ENCODE data around the gene TINCR. TPM values are rescaled to one million over a fixed set of nuclear protein-coding genes. Genes with fewer than 3 reads are reported as not detected.

Gene TINCR
- total RNA-seq, 1 experiment from 2014 or later: 0.85 TPM

- POLR2A ChIA-PET: no interaction called here
- no peak for DNase-seq (ENCODE audit: low spot score)
- ATAC-seq: no peak
- CTCF ChIA-PET: interaction anchor here (0.6 to 1.2 kb wide), 2 partner anchors 14 to 49 kb away, joined by 3 read pairs; no protein-coding TSS in a partner anchor
- Mint-ChIP-seq H3K4me1 (no peaks in the 10 kb centered on the region), H3K27ac (no peak overlapping the region), H3K36me3 (no peaks in the 10 kb centered on the region), H3K9me3 (peaks cover 13% of the 10 kb centered on the region; the same call in 1 of the 2 replicates), H3K27me3 (ENCODE audit: low read depth) (peaks cover 16% of the 10 kb centered on the region; the same call in 1 of the 2 replicates), H3K4me3 (no peak overlapping the region)
- TF ChIP-seq, protein P1, sequence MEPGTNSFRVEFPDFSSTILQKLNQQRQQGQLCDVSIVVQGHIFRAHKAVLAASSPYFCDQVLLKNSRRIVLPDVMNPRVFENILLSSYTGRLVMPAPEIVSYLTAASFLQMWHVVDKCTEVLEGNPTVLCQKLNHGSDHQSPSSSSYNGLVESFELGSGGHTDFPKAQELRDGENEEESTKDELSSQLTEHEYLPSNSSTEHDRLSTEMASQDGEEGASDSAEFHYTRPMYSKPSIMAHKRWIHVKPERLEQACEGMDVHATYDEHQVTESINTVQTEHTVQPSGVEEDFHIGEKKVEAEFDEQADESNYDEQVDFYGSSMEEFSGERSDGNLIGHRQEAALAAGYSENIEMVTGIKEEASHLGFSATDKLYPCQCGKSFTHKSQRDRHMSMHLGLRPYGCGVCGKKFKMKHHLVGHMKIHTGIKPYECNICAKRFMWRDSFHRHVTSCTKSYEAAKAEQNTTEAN (CRISPR knock-in tag; IDR thresholded peaks at IDR 0.05): no peak
- TF ChIP-seq FOXP4 (CRISPR knock-in tag; IDR thresholded peaks at IDR 0.05) (no peak), CREM (CRISPR knock-in tag; IDR thresholded peaks at IDR 0.05) (no peak)
Measured at GRCh38 chr19:5571777-5572176, 4.0 kb upstream of the TINCR start.

DNA sequence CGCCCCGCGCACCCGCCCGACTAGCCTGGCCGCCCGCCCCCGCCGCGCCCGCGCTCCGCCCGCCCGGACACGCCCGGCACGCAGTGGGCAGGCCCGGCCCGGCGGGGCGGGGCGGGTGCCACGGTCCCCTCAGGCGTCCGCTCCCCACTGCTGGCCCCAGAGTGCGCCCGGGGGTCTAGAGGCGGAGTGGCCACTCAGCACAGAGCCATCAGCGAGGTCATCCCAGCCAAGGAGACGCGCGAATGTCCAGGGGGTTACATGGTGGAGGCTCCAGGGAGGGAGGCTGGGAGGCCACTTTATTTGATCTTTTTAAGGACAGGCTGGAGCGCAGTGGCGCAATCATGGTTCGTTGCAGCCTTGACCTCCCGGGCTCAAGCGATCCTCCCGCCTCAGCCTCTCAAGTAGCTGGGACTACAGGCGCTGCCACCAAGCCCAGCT, 236 bp upstream of the TINCR start:
- POLR2A ChIA-PET: interaction anchor here (0.7 kb wide), 1 partner anchor 56 kb away, joined by 3 read pairs; no protein-coding TSS in a partner anchor
- peaks cover 16% of the 10 kb centered on the region for H3K27me3 Mint-ChIP-seq (ENCODE audit: low read depth)
- H3K9me3 Mint-ChIP-seq: peaks cover 13% of the 10 kb centered on the region; the same call in 1 of the 2 replicates
- no peaks in the 10 kb centered on the region for H3K36me3 Mint-ChIP-seq
- DNase-seq (ENCODE audit: low spot score) (no peak), ATAC-seq (no peak; the same call in 1 of the 2 replicates)
- TF ChIP-seq, protein P2, sequence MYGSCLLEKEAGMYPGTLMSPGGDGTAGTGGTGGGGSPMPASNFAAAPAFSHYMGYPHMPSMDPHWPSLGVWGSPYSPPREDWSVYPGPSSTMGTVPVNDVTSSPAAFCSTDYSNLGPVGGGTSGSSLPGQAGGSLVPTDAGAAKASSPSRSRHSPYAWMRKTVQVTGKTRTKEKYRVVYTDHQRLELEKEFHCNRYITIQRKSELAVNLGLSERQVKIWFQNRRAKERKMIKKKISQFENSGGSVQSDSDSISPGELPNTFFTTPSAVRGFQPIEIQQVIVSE (CRISPR knock-in tag; IDR thresholded peaks at IDR 0.05; ENCODE audit: borderline replicate concordance): no peak
- TF ChIP-seq TEAD4 (CRISPR knock-in tag; IDR thresholded peaks at IDR 0.05): no peak
- TF ChIP-seq NFE2L1 (CRISPR knock-in tag; IDR thresholded peaks at IDR 0.05): no peak
- TF ChIP-seq ZNF512 (CRISPR knock-in tag; IDR thresholded peaks at IDR 0.05; ENCODE audit: borderline replicate concordance): no peak
- no peak for TF ChIP-seq FOXJ3 (CRISPR knock-in tag; IDR thresholded peaks at IDR 0.05; ENCODE audit: borderline replicate concordance)
- no peak for TF ChIP-seq EMX1 (CRISPR knock-in tag; IDR thresholded peaks at IDR 0.05)
- TF ChIP-seq GABPB1 (CRISPR knock-in tag; IDR thresholded peaks at IDR 0.05): no peak
- TF ChIP-seq E2F5 (CRISPR knock-in tag; IDR thresholded peaks at IDR 0.05): 0 out of 2 replicates have a peak, but pooled peaks have one; percentile 10
- no peak for TF ChIP-seq USF2 (CRISPR knock-in tag; IDR thresholded peaks at IDR 0.05)
- 0 out of 2 replicates have a peak, but pooled peaks have one; percentile 30 for TF ChIP-seq GTF2I (CRISPR knock-in tag; conservative IDR thresholded peaks at IDR 0.05)
- 0 out of 2 replicates have a peak, but pooled peaks have one; percentile 6 for TF ChIP-seq CBFB (CRISPR knock-in tag; IDR thresholded peaks at IDR 0.05; ENCODE audit: low read depth)
- no peak overlapping the region for H3K27ac Mint-ChIP-seq
- H3K4me1 Mint-ChIP-seq: no peaks in the 10 kb centered on the region
- peak overlapping the region; percentile 48; the same call in 1 of the 2 replicates for H3K4me3 Mint-ChIP-seq
- CTCF ChIA-PET: interaction anchor here (0.6 to 1.6 kb wide), 26 partner anchors 9 to 971 kb away, joined by 3 to 23 read pairs (median 4); partner anchors contain the start of genes SAFB and SAFB2

- H3K27ac Mint-ChIP-seq: no peak overlapping the region
- H3K9me3 Mint-ChIP-seq: peaks cover 11% of the 10 kb centered on the region
- ChIA-PET CTCF (interaction anchor here (1.4 kb wide), 1 partner anchor 17 kb away, joined by 3 read pairs; no protein-coding TSS in a partner anchor), POLR2A (no interaction called here)
- peaks cover 16% of the 10 kb centered on the region for H3K27me3 Mint-ChIP-seq (ENCODE audit: low read depth)
- no peak for DNase-seq (ENCODE audit: low spot score)
- H3K36me3 Mint-ChIP-seq: no peaks in the 10 kb centered on the region
- H3K4me1 Mint-ChIP-seq: peaks cover 10% of the 10 kb centered on the region
- H3K4me3 Mint-ChIP-seq: no peak overlapping the region
- no peak for ATAC-seq
- TF ChIP-seq TP53 (CRISPR knock-in tag; IDR thresholded peaks at IDR 0.05): no peak
- TF ChIP-seq ZNF232 (CRISPR knock-in tag; IDR thresholded peaks at IDR 0.05): no peak
- TF ChIP-seq SP1 (CRISPR knock-in tag; conservative IDR thresholded peaks at IDR 0.05): no peak
- TF ChIP-seq HMGA2 (CRISPR knock-in tag; IDR thresholded peaks at IDR 0.05): no peak
- TF ChIP-seq SMAD3 (CRISPR knock-in tag; IDR thresholded peaks at IDR 0.05; ENCODE audit: borderline replicate concordance): no peak
Measured at GRCh38 chr19:5564930-5565329, 2.8 kb downstream of the TINCR start.

Data from WTC11 (cell line).